Upper lobe of left lung (tissue), 6 donors: ENCODE data around the gene MYO1F. TPM values are rescaled to one million over a fixed set of nuclear protein-coding genes. Genes with fewer than 3 reads are reported as not detected.

Experiments used
- ATAC-seq, 2 donors: fragments of 200-7000 bp; cut with Tn5 transposase; one replicate each; pipeline ENCODE4 v1.9.1; 2022; ENCODE audit warnings: mild to moderate bottlenecking in 2 of 2, moderate library complexity in 2 of 2; ENCODE audit not compliant: low FRiP score in 2 of 2
- DNase-seq, 2 donors: peaks; one replicate each; pipeline ENCODE4 v3.0.0-alpha.2; 2019 to 2020
- H3K27ac ChIP-seq, 4 donors: fragments of 200-600 bp; sonication (generic); one replicate each; pipeline ENCODE4 v1.5.1; 2016 to 2019
- H3K27me3 ChIP-seq, 4 donors: fragments of 200-600 bp; sonication (generic); one replicate each; pipeline ENCODE4 v1.5.1; 2017 to 2019
- H3K36me3 ChIP-seq, 4 donors: fragments of 200-600 bp; sonication (generic); one replicate each; pipeline ENCODE4 v1.5.1; 2016 to 2019
- H3K4me1 ChIP-seq, 4 donors: fragments of 200-600 bp; sonication (generic); one replicate each; pipeline ENCODE4 v1.5.1; 2018 to 2019
- H3K4me3 ChIP-seq, 4 donors: fragments of 200-600 bp; sonication (generic); one replicate each; pipeline ENCODE4 v1.5.1; 2017 to 2019; ENCODE audit warnings: mild to moderate bottlenecking in 2 of 4, moderate library complexity in 1 of 4
- H3K9me3 ChIP-seq, 4 donors: fragments of 200-600 bp; sonication (generic); one replicate each; pipeline ENCODE4 v1.5.1; 2018 to 2019
- CTCF ChIP-seq, 6 experiments: fragments of 450-650 bp in 4 of 6; fragments of 200-600 bp in 2 of 6; sonication (generic) in 2 of 6; IDR thresholded peaks; one replicate each; pipeline ENCODE4 v1.5.1; 2016 to 2019; ENCODE audit warnings: antibody characterized with exemption in 6 of 6
- EP300 ChIP-seq, 4 donors: sonication (generic); formaldehyde crosslinking; IDR thresholded peaks; one replicate each; pipeline ENCODE4 v1.5.1; 2017; ENCODE audit warnings: antibody characterized with exemption in 4 of 4, control low read depth in 2 of 4
- POLR2A ChIP-seq, 4 donors: fragments of 450-650 bp; IDR thresholded peaks; one replicate each; pipeline ENCODE4 v1.5.1; 2016 to 2017; ENCODE audit warnings: antibody characterized with exemption in 4 of 4, mild to moderate bottlenecking in 2 of 4
- POLR2AphosphoS5 ChIP-seq, 2 donors: sonication (generic); formaldehyde crosslinking; IDR thresholded peaks; one replicate each; pipeline ENCODE4 v1.5.1; 2017; ENCODE audit warnings: antibody characterized with exemption in 2 of 2
- WGBS, 2 donors: methylation state at CpG; one replicate each; pipeline ENCODE4 v1.1.5; 2017 to 2018; 5-methylcytosine and 5-hydroxymethylcytosine counted together
- total RNA-seq, 6 donors: library from RNA; depleted of rRNA in 4 of 6; stranded (reverse); fragments of >200 nt in 4 of 6; gene quantifications; one replicate each; pipeline versions ENCODE4 v1.1.0 to v1.2.1, GENCODE V29; 2016 to 2021
- donor health status: DM: no; HTN: no; CAD: no; lungs with moderate emphysema.
- donor health status: DM: no; HTN: yes; CAD: no; lungs with severe emphysema.

Gene MYO1F
- total RNA-seq, 6 donors from 2014 or later: 47.3 to 246 (median 127) TPM

- WGBS, 2 donors: 27 to 52% methylated on average over 34 to 54 of the region's 57 CpGs
- H3K27ac ChIP-seq: peak overlapping the region; percentile 85 to 91 (median 89)
- TF ChIP-seq EP300 (IDR thresholded peaks at IDR 0.05) (no peak), CTCF (IDR thresholded peaks at IDR 0.05) (no peak), POLR2A (IDR thresholded peaks at IDR 0.05) (peak in 2 of 4 donors; percentile 18 to 61), POLR2AphosphoS5 (IDR thresholded peaks at IDR 0.05) (peak in 1 of 2 donors; percentile 80)
Measured at GRCh38 chr19:8526345-8527091, 50.7 kb downstream of the MYO1F start.

GRCh38 chr19:8525401-8525684 is 51.9 kb downstream of the MYO1F start:
- Histone ChIP-seq H3K27ac (peak overlapping the region; percentile 66 to 85 (median 82)), H3K36me3 (peaks cover 4 to 43% (median 34%) of the 10 kb centered on the region in 4 donors), H3K4me3 (peak overlapping the region in 3 of 4 donors; percentile 72 to 97 (median 74)), H3K27me3 (no peaks in the 10 kb centered on the region), H3K4me1 (peaks cover 5 to 13% (median 7%) of the 10 kb centered on the region in 4 donors), H3K9me3 (no peaks in the 10 kb centered on the region)
- WGBS, 2 donors: 36 to 37% methylated on average over 14 to 15 of the region's 15 CpGs
- DNase-seq (peak in 1 of 2 donors; percentile 90), ATAC-seq (no peak)
- peak in 2 of 4 donors; percentile 27 to 28 for TF ChIP-seq POLR2A (IDR thresholded peaks at IDR 0.05)
- TF ChIP-seq EP300 (IDR thresholded peaks at IDR 0.05): no peak
- peak in 2 of 6 experiments; percentile 30 to 33 for TF ChIP-seq CTCF (IDR thresholded peaks at IDR 0.05)

More at GRCh38 chr19:8526345-8527091, 50.7 kb downstream of the MYO1F start:
- DNase-seq (peak; percentile 86 to 93), ATAC-seq (peak; percentile 89)
- H3K27me3 ChIP-seq: no peaks in the 10 kb centered on the region
- H3K4me1 ChIP-seq: peaks cover 5 to 13% (median 7%) of the 10 kb centered on the region in 4 donors
- no peaks in the 10 kb centered on the region for H3K9me3 ChIP-seq
- peaks cover 4 to 49% (median 38%) of the 10 kb centered on the region in 4 donors for H3K36me3 ChIP-seq
- H3K4me3 ChIP-seq: peak overlapping the region; percentile 38 to 97 (median 73)

GRCh38 chr19:8519388-8519787 is 57.9 kb downstream of the MYO1F start:
- ATAC-seq (no peak), DNase-seq (no peak)
- H3K9me3 ChIP-seq: no peaks in the 10 kb centered on the region
- H3K36me3 ChIP-seq: peaks cover 0 to 8% (median 6%) of the 10 kb centered on the region in 4 donors
- TF ChIP-seq EP300 (IDR thresholded peaks at IDR 0.05) (no peak), POLR2AphosphoS5 (IDR thresholded peaks at IDR 0.05) (no peak), CTCF (IDR thresholded peaks at IDR 0.05) (no peak), POLR2A (IDR thresholded peaks at IDR 0.05) (no peak)
- peaks cover 15 to 39% (median 29%) of the 10 kb centered on the region in 4 donors for H3K4me1 ChIP-seq
- WGBS, 2 donors: 96% methylated on average over 6 of the region's 6 CpGs
- H3K27ac ChIP-seq: no peak overlapping the region
- H3K4me3 ChIP-seq: no peak overlapping the region
- no peaks in the 10 kb centered on the region for H3K27me3 ChIP-seq

- WGBS, 2 donors: 88 to 89% methylated on average over 11 of the region's 11 CpGs
Measured at GRCh38 chr19:8518536-8518935, 58.7 kb downstream of the MYO1F start.

More at GRCh38 chr19:8518536-8518935, 58.7 kb downstream of the MYO1F start:
- H3K27me3 ChIP-seq: no peaks in the 10 kb centered on the region
- no peak for TF ChIP-seq POLR2AphosphoS5 (IDR thresholded peaks at IDR 0.05)
- no peak for TF ChIP-seq CTCF (IDR thresholded peaks at IDR 0.05)
- TF ChIP-seq EP300 (IDR thresholded peaks at IDR 0.05): no peak
- TF ChIP-seq POLR2A (IDR thresholded peaks at IDR 0.05): no peak
- H3K27ac ChIP-seq: peak overlapping the region; percentile 8 to 80 (median 73)
- DNase-seq (no peak), ATAC-seq (no peak)
- H3K4me1 ChIP-seq: peaks cover 17 to 41% (median 31%) of the 10 kb centered on the region in 4 donors
- no peak overlapping the region for H3K4me3 ChIP-seq
- H3K36me3 ChIP-seq: peaks cover 0 to 8% (median 6%) of the 10 kb centered on the region in 4 donors
- no peaks in the 10 kb centered on the region for H3K9me3 ChIP-seq
